H1 (cell line): ENCODE measurements around the gene STIMATE. TPM values are rescaled to one million over a fixed set of nuclear protein-coding genes. Genes with fewer than 3 reads are reported as not detected.

Experiments
- CTCF ChIA-PET: fragments of 300-600 bp; sonication (Branson Sonifier 250); formaldehyde crosslinking; loops from one replicate; lab custom pipeline; 2021; ENCODE audit not compliant: partially characterized antibody; lab: Charles Lee
- POLR2A ChIA-PET: fragments of 300-600 bp; sonication (Branson Sonifier 250); formaldehyde crosslinking; loops from one replicate; lab custom pipeline; 2021; ENCODE audit warnings: inconsistent platforms; ENCODE audit not compliant: partially characterized antibody; lab: Charles Lee
- DNase-seq, 2 experiments: peaks; one replicate each; pipeline versions ENCODE4 v3.0.0 to v3.0.0-alpha.2; 2010 to 2022; ENCODE audit warnings: low spot score in 2 of 2, low read depth in 1 of 2, mixed read lengths in 1 of 2
- FAIRE-seq: peaks from 2 replicates; lab custom pipeline; 2011; peaks lifted over from hg19 to GRCh38; lab: Jason Lieb, UNC
- H2AFZ ChIP-seq: 2 replicates; pipeline ENCODE4 v1.8.1; 2012; ENCODE audit warnings: low read length, inconsistent platforms
- H2AK5ac ChIP-seq: 2 replicates; pipeline ENCODE4 v1.6.1; 2013; ENCODE audit warnings: low read depth, low read length
- H2BK120ac ChIP-seq: replicated peaks from 2 replicates; pipeline ENCODE3; 2013; ENCODE audit warnings: low read depth, low read length, inconsistent platforms
- H2BK12ac ChIP-seq: 2 replicates; pipeline ENCODE4 v1.6.1; 2013; ENCODE audit warnings: low read depth, low read length
- H2BK15ac ChIP-seq: 2 replicates; pipeline ENCODE4 v1.6.1; 2013; ENCODE audit warnings: low read length
- H2BK20ac ChIP-seq: 2 replicates; pipeline ENCODE4 v1.6.1; 2013; ENCODE audit warnings: low read length
- H2BK5ac ChIP-seq: 2 replicates; pipeline ENCODE4 v1.6.1; 2013; ENCODE audit warnings: low read depth, low read length
- H3K14ac ChIP-seq: 2 replicates; pipeline ENCODE4 v1.6.1; 2013; ENCODE audit warnings: inconsistent platforms; ENCODE audit not compliant: insufficient read length
- H3K18ac ChIP-seq: 2 replicates; pipeline ENCODE4 v1.6.1; 2013; ENCODE audit warnings: low read length; ENCODE audit errors: extremely low read depth
- H3K23ac ChIP-seq: 2 replicates; pipeline ENCODE4 v1.6.1; 2013; ENCODE audit warnings: inconsistent platforms; ENCODE audit not compliant: insufficient read length
- H3K23me2 ChIP-seq: 2 replicates; pipeline ENCODE4 v1.6.1; 2013; ENCODE audit warnings: low read depth, low read length
- H3K27ac ChIP-seq: 2 replicates; pipeline ENCODE4 v1.6.1; 2011; ENCODE audit warnings: low read depth, low read length, inconsistent platforms
- H3K27me3 ChIP-seq, 4 experiments: replicated peaks in 1 of 4; 1 replicate in 1 of 4; 2 replicates in 3 of 4; pipeline versions ENCODE4 v1.6.1 to v1.8.1; 2011 to 2013; ENCODE audit warnings: low read length in 3 of 4, mild to moderate bottlenecking in 3 of 4, inconsistent platforms in 2 of 4, mixed read lengths in 2 of 4, moderate library complexity in 1 of 4; ENCODE audit not compliant: control insufficient read depth in 3 of 4, insufficient read depth in 3 of 4; ENCODE audit errors: extremely low read depth in 1 of 4
- H3K36me3 ChIP-seq, 4 experiments: 2 replicates each; pipeline versions ENCODE4 v1.6.1 to v1.8.1; 2011 to 2013; ENCODE audit warnings: mild to moderate bottlenecking in 4 of 4, low read length in 3 of 4, moderate library complexity in 2 of 4, control low read depth in 1 of 4, inconsistent platforms in 1 of 4; ENCODE audit not compliant: insufficient read depth in 4 of 4, control insufficient read depth in 2 of 4
- H3K4ac ChIP-seq: replicated peaks from 2 replicates; pipeline ENCODE3; 2013; ENCODE audit warnings: low read length, low read depth, mixed read lengths, inconsistent platforms; ENCODE audit not compliant: insufficient read length
- H3K4me1 ChIP-seq, 4 experiments: replicated peaks in 1 of 4; 1 replicate in 1 of 4; 2 replicates in 3 of 4; pipeline versions ENCODE4 v1.6.1 to v1.8.1; 2011 to 2013; ENCODE audit warnings: low read length in 3 of 4, inconsistent platforms in 2 of 4, mixed read lengths in 1 of 4; ENCODE audit not compliant: insufficient read depth in 4 of 4, control insufficient read depth in 3 of 4
- H3K4me2 ChIP-seq, 2 experiments: 2 replicates each; pipeline versions ENCODE4 v1.6.1 to v1.8.1; 2011 to 2013; ENCODE audit warnings: low read depth in 2 of 2, low read length in 2 of 2, control low read depth in 1 of 2, inconsistent platforms in 1 of 2, mild to moderate bottlenecking in 1 of 2; ENCODE audit not compliant: insufficient read depth in 1 of 2
- H3K4me3 ChIP-seq, 4 experiments: fragments of 200-600, 300-600 bp in 1 of 4; sonication (generic), shearing (Covaris generic), sonication (Bioruptor Twin) in 1 of 4; 2 replicates each; pipeline versions ENCODE4 v1.5.1 to v1.8.1; 2011 to 2016; ENCODE audit warnings: low read length in 4 of 4, low read depth in 3 of 4, control low read depth in 2 of 4, inconsistent platforms in 2 of 4, mild to moderate bottlenecking in 2 of 4, mixed read lengths in 1 of 4, moderate library complexity in 1 of 4; ENCODE audit not compliant: insufficient read depth in 2 of 4; ENCODE audit errors: extremely low read depth in 1 of 4
- H3K56ac ChIP-seq: replicated peaks from 2 replicates; pipeline ENCODE3; 2013; ENCODE audit warnings: low read depth, mild to moderate bottlenecking, mixed read lengths, low read length, inconsistent platforms; ENCODE audit not compliant: insufficient read length
- H3K79me1 ChIP-seq: 2 replicates; pipeline ENCODE4 v1.6.1; 2013; ENCODE audit warnings: low read depth, low read length, control low read depth
- H3K79me2 ChIP-seq, 2 experiments: 2 replicates each; pipeline versions ENCODE4 v1.6.1 to v1.8.1; 2012 to 2013; ENCODE audit warnings: low read length in 2 of 2, mild to moderate bottlenecking in 2 of 2, inconsistent platforms in 1 of 2; ENCODE audit not compliant: insufficient read depth in 2 of 2, control insufficient read depth in 1 of 2
- H3K9ac ChIP-seq, 4 experiments: replicated peaks in 1 of 4; 1 replicate in 1 of 4; 2 replicates in 3 of 4; pipeline versions ENCODE4 v1.6.1 to v1.8.1; 2011 to 2013; ENCODE audit warnings: low read depth in 3 of 4, low read length in 3 of 4, control low read depth in 2 of 4, mild to moderate bottlenecking in 2 of 4, moderate library complexity in 2 of 4, inconsistent platforms in 1 of 4; ENCODE audit errors: extremely low read depth in 1 of 4
- H3K9me3 ChIP-seq, 2 experiments: 2 replicates each; pipeline versions ENCODE4 v1.6.1 to v1.8.1; 2012 to 2013; ENCODE audit warnings: mild to moderate bottlenecking in 2 of 2, moderate library complexity in 2 of 2, control low read depth in 1 of 2, inconsistent platforms in 1 of 2, low read depth in 1 of 2, low read length in 1 of 2, mixed read lengths in 1 of 2; ENCODE audit not compliant: insufficient read depth in 2 of 2
- H4K20me1 ChIP-seq, 2 experiments: replicated peaks in 1 of 2; 2 replicates each; pipeline versions ENCODE3 to v1.8.1; 2011 to 2013; ENCODE audit warnings: inconsistent platforms in 2 of 2, low read length in 2 of 2, mild to moderate bottlenecking in 1 of 2; ENCODE audit not compliant: insufficient read depth in 2 of 2, control insufficient read depth in 1 of 2
- H4K5ac ChIP-seq: 2 replicates; pipeline ENCODE4 v1.6.1; 2013; ENCODE audit warnings: low read length, low read depth, mixed read lengths, inconsistent platforms; ENCODE audit not compliant: insufficient read length
- H4K8ac ChIP-seq: 2 replicates; pipeline ENCODE4 v1.8.0; 2013; ENCODE audit warnings: mild to moderate bottlenecking, moderate library complexity, low read length, inconsistent platforms; ENCODE audit not compliant: insufficient read depth; ENCODE audit errors: extremely low read depth
- H4K91ac ChIP-seq: replicated peaks from 2 replicates; pipeline ENCODE3; 2013; ENCODE audit warnings: low read length, mixed read lengths, inconsistent platforms; ENCODE audit not compliant: insufficient read length
- HDAC6 ChIP-seq: IDR thresholded peaks from one replicate; pipeline ENCODE4 v1.7.1; 2012; ENCODE audit warnings: low read depth, mild to moderate bottlenecking, inconsistent platforms, low read length, moderate library complexity
- KDM4A ChIP-seq: IDR thresholded peaks from one replicate; pipeline ENCODE4 v1.7.1; 2012; ENCODE audit warnings: low read depth, mild to moderate bottlenecking, moderate library complexity, low read length, inconsistent platforms; ENCODE audit not compliant: severe bottlenecking
- TAF1 ChIP-seq: IDR thresholded peaks from 2 replicates; pipeline ENCODE4 v1.6.1; 2011; ENCODE audit warnings: mild to moderate bottlenecking, low read depth, low read length
- WGBS, 2 experiments: shearing (Covaris generic) in 1 of 2; methylation state at CpG; one replicate each; pipeline versions ENCODE4 v1.1.6 to v1.1.7; 2013 to 2015; ENCODE audit warnings: low lambda C conversion rate in 2 of 2, mixed read lengths in 2 of 2, inconsistent platforms in 1 of 2, low coverage in 1 of 2, missing lambda C conversion rate in 1 of 2; ENCODE audit not compliant: insufficient replicate concordance in 2 of 2, insufficient coverage in 1 of 2, insufficient read length in 1 of 2; ENCODE audit errors: extremely low coverage in 1 of 2, missing lambda C conversion rate in 1 of 2; 5-methylcytosine and 5-hydroxymethylcytosine counted together
- polyA plus RNA-seq, 7 experiments: library from polyadenylated mRNA; depleted of rRNA in 3 of 7; stranded (reverse) in 5 of 7; unstranded in 2 of 7; fragments of >200 nt in 5 of 7; fragments of 200-250 nt in 2 of 7; gene quantifications; 1 replicate in 5 of 7; 2 replicates in 1 of 7; 4 replicates in 1 of 7; pipeline versions ENCODE4 v1.2.1 to v1.2.3, GENCODE V29; 2011 to 2013; ENCODE audit warnings: missing spikeins in 2 of 7, mixed read lengths in 2 of 7
- total RNA-seq: library from RNA; stranded (reverse); fragmentation: NEBNext Ultra II Directional; extraction: Animal tissue kit (Norgen Biotek cat#: 25700); gene quantifications from 2 replicates; pipeline ENCODE4 v1.2.1, GENCODE V29; 2021

The STIMATE gene
- total and polyA plus RNA-seq, 2 of the 8 experiments (the other 6 are each of a cell fraction or from before 2014, with no cell fraction given): 17.5 to 22.1 TPM

- POLR2A ChIA-PET: no interaction called here
- H3K79me2 ChIP-seq: no peaks in the 10 kb centered on the region
- no peak for DNase-seq
- H3K79me1 ChIP-seq: no peaks in the 10 kb centered on the region
- no peaks in the 10 kb centered on the region for H3K23me2 ChIP-seq
- H2AK5ac ChIP-seq: no peak overlapping the region
- no peak overlapping the region for H3K23ac ChIP-seq
- no peak overlapping the region for H2AFZ ChIP-seq
- CTCF ChIA-PET: interaction anchor here (0.7 to 5.5 kb wide), 5 partner anchors 11 to 76 kb away, joined by 3 to 27 read pairs (median 4); no protein-coding TSS in a partner anchor
- H3K9ac ChIP-seq: no peak overlapping the region
- no peaks in the 10 kb centered on the region for H3K4me1 ChIP-seq
- no peak overlapping the region for H3K4ac ChIP-seq
- H3K27me3 ChIP-seq: no peaks in the 10 kb centered on the region
- H3K36me3 ChIP-seq: peaks cover 0 to 20% (median 7%) of the 10 kb centered on the region in 4 experiments; a peak in 3 of 8 replicates
- H4K5ac ChIP-seq: no peak overlapping the region
- no peak overlapping the region for H4K91ac ChIP-seq
- H2BK20ac ChIP-seq: no peak overlapping the region
- H4K20me1 ChIP-seq: no peaks in the 10 kb centered on the region
- H3K56ac ChIP-seq: no peak overlapping the region
- H3K14ac ChIP-seq: no peak overlapping the region
- no peak overlapping the region for H3K18ac ChIP-seq
- no peak overlapping the region for H2BK5ac ChIP-seq
- WGBS, 2 experiments: 96% methylated on average over 2 of the region's 2 CpGs; no CpG with 5 or more reads in 1 of the 2 experiments
- no peak for FAIRE-seq
- H2BK15ac ChIP-seq: no peak overlapping the region
- TF ChIP-seq TAF1 (no peak), HDAC6 (no peak), KDM4A (no peak)
- H3K4me2 ChIP-seq: no peak overlapping the region
- H2BK12ac ChIP-seq: no peak overlapping the region
- no peak overlapping the region for H4K8ac ChIP-seq
- H3K9me3 ChIP-seq: no peaks in the 10 kb centered on the region
- no peak overlapping the region for H3K4me3 ChIP-seq
- H2BK120ac ChIP-seq: no peak overlapping the region
- no peak overlapping the region for H3K27ac ChIP-seq
Observed at GRCh38 chr3:52920841-52921240, 23.5 kb upstream of the STIMATE start.
